Cardiac muscle cell (in vitro differentiated cells and primary cell): ENCODE results near the gene SLC35B4. TPM values are rescaled to one million over a fixed set of nuclear protein-coding genes. Genes with fewer than 3 reads are reported as not detected.

Experiments used
- DNase-seq, 2 donors: peaks; one replicate each; pipeline versions ENCODE4 v3.0.0 to v3.0.0-alpha.2; 2010 to 2017; ENCODE audit warnings: low read depth in 1 of 2, low spot score in 1 of 2
- H3K27ac ChIP-seq: fragments of 200-600 bp; sonication (generic); 2 replicates; pipeline ENCODE4 v1.5.1; 2016
- H3K27me3 ChIP-seq: fragments of 200-600 bp; sonication (generic); 2 replicates; pipeline ENCODE4 v1.6.0; 2016; ENCODE audit warnings: control low read depth
- H3K36me3 ChIP-seq: fragments of 200-600 bp; sonication (generic); 2 replicates; pipeline ENCODE4 v1.5.1; 2016; ENCODE audit warnings: control low read depth
- H3K4me1 ChIP-seq: fragments of 200-600 bp; sonication (generic); 2 replicates; pipeline ENCODE4 v1.8.1; 2017; ENCODE audit warnings: low read depth, mild to moderate bottlenecking, mixed run types
- H3K4me3 ChIP-seq: fragments of 200-600 bp; sonication (generic); 2 replicates; pipeline ENCODE4 v1.5.1; 2016; ENCODE audit warnings: mild to moderate bottlenecking
- H3K9me3 ChIP-seq: fragments of 200-600 bp; sonication (generic); 2 replicates; pipeline ENCODE4 v1.5.1; 2017; ENCODE audit warnings: low read depth, mild to moderate bottlenecking, control low read depth
- polyA plus RNA-seq: library from polyadenylated mRNA; unstranded; fragments of >200 nt; fragmentation: Nextera tagmentation; extraction: Ambion mirVana; gene quantifications from 2 replicates; pipeline ENCODE4 v1.2.1, GENCODE V29; 2016
- total RNA-seq: library from RNA; depleted of rRNA; stranded (reverse); fragments of >200 nt; gene quantifications from 2 replicates; pipeline ENCODE4 v1.2.3, GENCODE V29; 2016
- TF ChIP-seq, protein P1 (sequence below): IDR thresholded peaks from 2 replicates; pipeline ENCODE4 v1.5.1; 2012; ENCODE audit warnings: low read depth, mild to moderate bottlenecking, low read length

Gene SLC35B4
- total and polyA plus RNA-seq, 2 experiments from 2014 or later = 7.1 to 16.8 TPM

DNA sequence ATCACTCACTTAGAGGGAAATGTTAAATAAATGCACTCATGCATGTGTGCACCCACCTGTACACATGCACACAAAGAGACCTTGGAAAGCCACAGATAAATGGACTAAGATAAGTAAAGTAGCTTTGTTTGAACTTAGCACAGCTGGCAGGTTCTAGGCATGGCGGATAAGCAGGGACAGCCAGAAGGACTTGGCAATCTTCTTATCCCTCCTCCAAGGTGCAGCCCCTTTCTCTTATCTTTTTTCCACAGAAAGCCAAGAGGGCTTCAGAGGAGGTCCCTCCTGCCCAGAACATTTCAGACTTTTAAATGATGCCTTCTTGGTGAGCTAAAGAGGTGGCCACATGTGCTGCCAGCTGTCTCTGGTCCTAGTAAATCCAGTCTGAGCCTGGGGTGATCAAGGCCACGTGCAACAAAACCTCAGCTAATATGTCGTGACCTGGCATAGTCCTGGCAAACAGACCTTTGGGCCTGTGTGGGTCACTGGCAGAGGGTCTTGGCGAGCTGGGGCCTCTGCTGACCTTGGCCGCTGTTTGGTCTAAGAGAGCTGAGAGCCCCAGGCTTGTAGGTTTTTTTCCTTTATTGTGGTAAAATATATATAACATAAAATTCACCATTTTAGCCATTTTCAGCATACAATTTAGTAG lies 43.2 kb upstream of the SLC35B4 start:
- no peaks in the 10 kb centered on the region for H3K27me3 ChIP-seq
- TF ChIP-seq, protein P1, sequence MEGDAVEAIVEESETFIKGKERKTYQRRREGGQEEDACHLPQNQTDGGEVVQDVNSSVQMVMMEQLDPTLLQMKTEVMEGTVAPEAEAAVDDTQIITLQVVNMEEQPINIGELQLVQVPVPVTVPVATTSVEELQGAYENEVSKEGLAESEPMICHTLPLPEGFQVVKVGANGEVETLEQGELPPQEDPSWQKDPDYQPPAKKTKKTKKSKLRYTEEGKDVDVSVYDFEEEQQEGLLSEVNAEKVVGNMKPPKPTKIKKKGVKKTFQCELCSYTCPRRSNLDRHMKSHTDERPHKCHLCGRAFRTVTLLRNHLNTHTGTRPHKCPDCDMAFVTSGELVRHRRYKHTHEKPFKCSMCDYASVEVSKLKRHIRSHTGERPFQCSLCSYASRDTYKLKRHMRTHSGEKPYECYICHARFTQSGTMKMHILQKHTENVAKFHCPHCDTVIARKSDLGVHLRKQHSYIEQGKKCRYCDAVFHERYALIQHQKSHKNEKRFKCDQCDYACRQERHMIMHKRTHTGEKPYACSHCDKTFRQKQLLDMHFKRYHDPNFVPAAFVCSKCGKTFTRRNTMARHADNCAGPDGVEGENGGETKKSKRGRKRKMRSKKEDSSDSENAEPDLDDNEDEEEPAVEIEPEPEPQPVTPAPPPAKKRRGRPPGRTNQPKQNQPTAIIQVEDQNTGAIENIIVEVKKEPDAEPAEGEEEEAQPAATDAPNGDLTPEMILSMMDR = no peak
- no peaks in the 10 kb centered on the region for H3K4me1 ChIP-seq
- DNase-seq = no peak
- no peaks in the 10 kb centered on the region for H3K36me3 ChIP-seq
- no peaks in the 10 kb centered on the region for H3K9me3 ChIP-seq
- no peak overlapping the region for H3K4me3 ChIP-seq
- no peak overlapping the region for H3K27ac ChIP-seq

DNA sequence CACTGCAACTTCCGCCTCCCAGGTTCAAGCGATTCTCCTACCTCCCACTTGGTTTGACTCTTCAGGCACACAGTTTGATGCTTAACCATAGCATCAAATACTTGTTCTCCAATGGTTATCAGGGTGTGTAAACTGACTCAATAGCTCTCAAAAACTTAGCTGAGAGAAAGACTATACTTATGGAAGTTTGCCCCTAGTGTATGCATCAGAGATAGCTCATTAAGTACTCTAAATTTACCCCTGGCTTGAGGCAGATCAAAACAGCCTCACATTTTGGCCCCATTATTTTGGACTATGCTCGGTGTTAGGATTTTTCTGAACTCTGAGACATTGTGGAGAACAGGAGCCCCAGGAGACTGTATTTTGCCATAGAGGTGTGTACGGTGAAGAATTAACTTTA lies 40.8 kb upstream of the SLC35B4 start:
- H3K27ac ChIP-seq = no peak overlapping the region
- TF ChIP-seq, protein P1 = no peak
- H3K4me3 ChIP-seq = no peak overlapping the region
- no peak for DNase-seq
- H3K9me3 ChIP-seq = no peaks in the 10 kb centered on the region
- H3K27me3 ChIP-seq = no peaks in the 10 kb centered on the region
- H3K36me3 ChIP-seq = no peaks in the 10 kb centered on the region
- H3K4me1 ChIP-seq = no peaks in the 10 kb centered on the region

DNA sequence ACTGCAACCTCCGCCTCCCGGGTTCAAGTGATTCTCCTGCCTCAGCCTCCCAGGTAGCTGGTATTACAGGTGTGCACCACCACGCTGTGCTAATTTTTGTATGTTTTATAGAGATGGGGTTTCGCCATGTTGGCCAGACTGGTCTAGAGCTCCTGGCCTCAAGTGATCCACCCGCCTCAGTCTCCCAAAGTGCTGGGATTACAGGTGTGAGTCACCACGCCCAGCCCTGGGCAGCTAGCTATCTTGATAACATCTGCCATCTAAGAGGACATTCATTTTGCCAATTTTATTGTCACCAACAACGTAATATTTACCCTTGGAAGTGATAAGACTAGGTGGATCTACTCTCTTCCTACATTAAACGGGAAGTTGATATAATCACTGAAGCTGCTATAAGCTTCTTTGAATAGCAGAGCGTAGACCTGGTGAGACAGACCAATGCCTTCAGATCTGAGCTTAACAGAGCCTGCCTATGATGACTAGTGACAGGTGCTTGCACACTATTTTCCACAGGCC lies 39.7 kb upstream of the SLC35B4 start:
- H3K4me1 ChIP-seq = no peaks in the 10 kb centered on the region
- no peak overlapping the region for H3K4me3 ChIP-seq
- no peak for DNase-seq
- H3K9me3 ChIP-seq = no peaks in the 10 kb centered on the region
- TF ChIP-seq, protein P1 = no peak
- no peaks in the 10 kb centered on the region for H3K36me3 ChIP-seq
- H3K27ac ChIP-seq = no peak overlapping the region
- no peaks in the 10 kb centered on the region for H3K27me3 ChIP-seq

DNA sequence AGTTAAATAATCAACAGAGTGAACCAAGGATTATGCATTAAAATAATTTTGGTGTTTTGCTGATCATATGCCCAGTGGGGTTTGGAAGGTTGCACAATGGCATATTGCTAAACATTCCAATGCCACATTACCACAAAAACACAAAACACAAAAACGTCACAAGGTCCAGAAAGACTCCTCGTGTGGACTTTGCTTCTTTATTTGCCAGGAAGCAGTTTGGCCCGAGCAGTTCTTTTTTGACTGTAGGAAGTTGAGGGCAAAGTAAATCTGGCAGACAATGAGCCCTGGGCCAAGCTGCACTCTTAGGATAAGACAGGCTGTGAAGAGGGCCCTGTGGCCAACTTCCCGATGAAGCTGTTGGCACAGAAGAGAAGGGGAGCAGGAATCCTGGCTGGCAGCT lies 39.2 kb upstream of the SLC35B4 start:
- Histone ChIP-seq H3K4me3 (no peak overlapping the region), H3K36me3 (no peaks in the 10 kb centered on the region), H3K4me1 (no peaks in the 10 kb centered on the region), H3K27ac (no peak overlapping the region), H3K27me3 (no peaks in the 10 kb centered on the region), H3K9me3 (no peaks in the 10 kb centered on the region)
- peak in 1 of 2 donors; percentile 54 for DNase-seq
- TF ChIP-seq, protein P1 = no peak

DNA sequence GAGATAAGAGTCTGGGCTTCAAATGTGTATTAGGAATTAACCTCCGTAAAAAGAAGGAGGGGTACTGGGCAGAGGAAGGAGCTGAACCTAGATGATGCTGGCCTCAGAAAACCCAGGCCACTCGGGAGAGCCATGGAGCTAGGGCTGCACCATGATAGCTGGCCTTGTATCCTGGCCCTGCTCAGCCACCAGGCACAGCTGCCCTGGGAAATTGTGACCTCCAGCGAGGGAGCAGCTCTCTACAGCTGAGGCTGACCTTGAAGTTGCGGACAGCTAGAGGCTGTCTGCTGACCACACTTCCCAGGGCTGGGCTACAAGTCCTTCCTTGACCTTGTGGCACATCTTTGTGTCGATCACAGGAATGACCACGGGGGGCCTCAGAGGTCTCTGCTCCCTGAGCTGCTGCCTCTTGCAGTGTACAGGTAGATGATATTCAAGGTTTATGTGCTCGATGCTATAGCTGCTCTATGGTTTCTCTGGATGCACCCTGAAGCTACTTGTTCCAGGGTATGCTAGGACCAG lies 38.3 kb upstream of the SLC35B4 start:
- no peaks in the 10 kb centered on the region for H3K4me1 ChIP-seq
- DNase-seq = no peak
- H3K36me3 ChIP-seq = no peaks in the 10 kb centered on the region
- H3K27ac ChIP-seq = no peak overlapping the region
- no peak overlapping the region for H3K4me3 ChIP-seq
- no peaks in the 10 kb centered on the region for H3K9me3 ChIP-seq
- TF ChIP-seq, protein P1 = no peak
- no peaks in the 10 kb centered on the region for H3K27me3 ChIP-seq
